Trophoblast cell (in vitro differentiated cells and primary cell): ENCODE results near the gene HMGB2. TPM values are rescaled to one million over a fixed set of nuclear protein-coding genes. Genes with fewer than 3 reads are reported as not detected.

Source experiments
- DNase-seq, 2 donors: peaks; one replicate each; pipeline ENCODE4 v3.0.0-alpha.2; 2016
- H2AFZ ChIP-seq: 2 replicates; pipeline ENCODE4 v1.6.1; 2013; ENCODE audit warnings: low read length, moderate library complexity, mild to moderate bottlenecking; ENCODE audit not compliant: insufficient read depth, poor library complexity
- H2AK5ac ChIP-seq: 2 replicates; pipeline ENCODE4 v1.6.1; 2013; ENCODE audit warnings: mild to moderate bottlenecking, low read length
- H2BK120ac ChIP-seq: 2 replicates; pipeline ENCODE4 v1.6.1; 2013; ENCODE audit warnings: low read length, mild to moderate bottlenecking, moderate library complexity; ENCODE audit not compliant: insufficient read depth, poor library complexity
- H2BK12ac ChIP-seq: 2 replicates; pipeline ENCODE4 v1.6.1; 2013; ENCODE audit warnings: mild to moderate bottlenecking, low read length, moderate library complexity
- H2BK5ac ChIP-seq: 2 replicates; pipeline ENCODE4 v1.6.1; 2013; ENCODE audit warnings: low read length, low read depth, moderate library complexity, mild to moderate bottlenecking; ENCODE audit not compliant: poor library complexity
- H3K14ac ChIP-seq: 2 replicates; pipeline ENCODE4 v1.6.1; 2013; ENCODE audit warnings: mild to moderate bottlenecking, low read length
- H3K18ac ChIP-seq: 2 replicates; pipeline ENCODE4 v1.6.1; 2013; ENCODE audit warnings: mild to moderate bottlenecking, low read length
- H3K23ac ChIP-seq: 2 replicates; pipeline ENCODE4 v1.6.1; 2013; ENCODE audit warnings: low read length
- H3K27ac ChIP-seq: 2 replicates; pipeline ENCODE4 v1.5.1; 2013; ENCODE audit warnings: low read depth, mild to moderate bottlenecking, inconsistent platforms, low read length, moderate library complexity
- H3K27me3 ChIP-seq: 2 replicates; pipeline ENCODE4 v1.6.1; 2013; ENCODE audit warnings: inconsistent platforms, mild to moderate bottlenecking, low read length, moderate library complexity; ENCODE audit not compliant: insufficient read depth
- H3K36me3 ChIP-seq, 2 experiments: 1 replicate in 1 of 2; 2 replicates in 1 of 2; pipeline ENCODE4 v1.6.1; 2013; ENCODE audit warnings: low read length in 2 of 2, mild to moderate bottlenecking in 2 of 2, moderate library complexity in 1 of 2; ENCODE audit not compliant: insufficient read depth in 2 of 2, control insufficient read depth in 1 of 2
- H3K4ac ChIP-seq: 2 replicates; pipeline ENCODE4 v1.6.1; 2013; ENCODE audit warnings: low read depth, mild to moderate bottlenecking, low read length, moderate library complexity
- H3K4me1 ChIP-seq, 2 experiments: 1 replicate in 1 of 2; 2 replicates in 1 of 2; pipeline ENCODE4 v1.6.1; 2013; ENCODE audit warnings: low read length in 2 of 2, mild to moderate bottlenecking in 2 of 2, moderate library complexity in 1 of 2; ENCODE audit not compliant: insufficient read depth in 2 of 2, control insufficient read depth in 1 of 2
- H3K4me2 ChIP-seq: 2 replicates; pipeline ENCODE4 v1.6.1; 2013; ENCODE audit warnings: inconsistent platforms, mild to moderate bottlenecking, low read length, moderate library complexity
- H3K4me3 ChIP-seq: 2 replicates; pipeline ENCODE4 v1.5.1; 2013; ENCODE audit warnings: mild to moderate bottlenecking, low read depth, low read length, inconsistent platforms
- H3K79me1 ChIP-seq: one replicate; pipeline ENCODE4 v1.6.1; 2013; ENCODE audit warnings: low read length
- H3K79me2 ChIP-seq: 2 replicates; pipeline ENCODE4 v1.6.1; 2013; ENCODE audit warnings: low read length, mild to moderate bottlenecking; ENCODE audit not compliant: control insufficient read depth, insufficient read depth, poor library complexity
- H3K9ac ChIP-seq: 2 replicates; pipeline ENCODE4 v1.6.1; 2013; ENCODE audit warnings: mild to moderate bottlenecking, low read length
- H3K9me3 ChIP-seq: 2 replicates; pipeline ENCODE4 v1.6.1; 2013; ENCODE audit warnings: low read depth, mild to moderate bottlenecking, control low read depth, inconsistent platforms, low read length; ENCODE audit not compliant: insufficient read depth
- H4K12ac ChIP-seq: 2 replicates; pipeline ENCODE4 v1.6.1; 2013; ENCODE audit warnings: low read depth, mild to moderate bottlenecking, low read length, moderate library complexity
- H4K8ac ChIP-seq: 2 replicates; pipeline ENCODE4 v1.6.1; 2013; ENCODE audit warnings: low read depth, mild to moderate bottlenecking, low read length, moderate library complexity
- H4K91ac ChIP-seq: one replicate; pipeline ENCODE4 v1.6.1; 2013; ENCODE audit warnings: low read depth, mild to moderate bottlenecking, low read length, moderate library complexity
- WGBS: extraction: QIAGEN DNeasy Blood & Tissue Kit; methylation state at CpG from one replicate; pipeline ENCODE4 v1.1.7; 2013; ENCODE audit warnings: missing lambda C conversion rate; ENCODE audit not compliant: insufficient read length, insufficient coverage; ENCODE audit errors: extremely low coverage; 5-methylcytosine and 5-hydroxymethylcytosine counted together
- polyA plus RNA-seq: library from polyadenylated mRNA; stranded (reverse); fragments of 200-250 nt; gene quantifications from 2 replicates; pipeline ENCODE4 v1.2.3, GENCODE V29; 2013

The HMGB2 gene
- 147 and 166 TPM in 2 replicates for polyA plus RNA-seq

GRCh38 chr4:173334085-173334890 lies at the start of gene HMGB2:
Gene HMGB2, minus strand, starts transcription at chr4:173334358. Its CDS starts 709 bp downstream, at chr4:173333649.
- peak within 1 kb of the TSS; percentile 90 for H3K9ac ChIP-seq
- no CpG with 5 or more reads among the region's 61 CpGs for WGBS
- no peaks in the 10 kb centered on the region for H3K4me1 ChIP-seq

GRCh38 chr4:173382349-173382748 lies 48.2 kb upstream of the HMGB2 start:
- Histone ChIP-seq H2BK12ac (no peak overlapping the region), H3K27me3 (no peaks in the 10 kb centered on the region), H2BK5ac (no peak overlapping the region), H3K9ac (no peak overlapping the region), H3K4me2 (no peak overlapping the region), H3K27ac (no peak overlapping the region), H3K4me3 (no peak overlapping the region), H2AK5ac (no peak overlapping the region), H3K18ac (no peak overlapping the region), H3K4ac (no peak overlapping the region), H2AFZ (no peak overlapping the region), H3K4me1 (no peaks in the 10 kb centered on the region), H2BK120ac (no peak overlapping the region), H4K8ac (no peak overlapping the region), H4K91ac (no peak overlapping the region), H3K79me2 (no peaks in the 10 kb centered on the region), H4K12ac (no peak overlapping the region), H3K36me3 (no peaks in the 10 kb centered on the region), H3K9me3 (no peaks in the 10 kb centered on the region), H3K14ac (no peak overlapping the region), H3K23ac (no peak overlapping the region), H3K79me1 (no peaks in the 10 kb centered on the region)
- WGBS = no CpG with 5 or more reads among the region's 4 CpGs
- DNase-seq = no peak

More at GRCh38 chr4:173334085-173334890, at the start of gene HMGB2:
- DNase-seq = peak; percentile 100
- no peak within 1 kb of the TSS for H3K23ac ChIP-seq
- peak within 1 kb of the TSS; percentile 94 for H2BK5ac ChIP-seq
- H3K27me3 ChIP-seq = no peaks in the 10 kb centered on the region
- peak within 1 kb of the TSS; percentile 99 for H3K4ac ChIP-seq
- H4K12ac ChIP-seq = peak within 1 kb of the TSS; percentile 99
- peak within 1 kb of the TSS; percentile 95 for H2BK120ac ChIP-seq
- peak within 1 kb of the TSS; percentile 94 for H4K91ac ChIP-seq
- H3K4me2 ChIP-seq = peak within 1 kb of the TSS; percentile 74
- no peaks in the 10 kb centered on the region for H3K9me3 ChIP-seq
- peak within 1 kb of the TSS; percentile 98 for H2AK5ac ChIP-seq
- peaks cover 4 to 5% of the 10 kb centered on the region in 2 experiments for H3K36me3 ChIP-seq
- H4K8ac ChIP-seq = peak within 1 kb of the TSS; percentile 96
- peak within 1 kb of the TSS; percentile 86 for H3K4me3 ChIP-seq
- H3K79me1 ChIP-seq = peaks cover 13% of the 10 kb centered on the region
- peak within 1 kb of the TSS; percentile 95 for H3K27ac ChIP-seq
- H2BK12ac ChIP-seq = no peak within 1 kb of the TSS
- H3K18ac ChIP-seq = peak within 1 kb of the TSS; percentile 98
- H3K14ac ChIP-seq = peak within 1 kb of the TSS; percentile 99
- H2AFZ ChIP-seq = peak within 1 kb of the TSS; percentile 97
- H3K79me2 ChIP-seq = peaks cover 9% of the 10 kb centered on the region

GRCh38 chr4:173381610-173382009 lies 47.5 kb upstream of the HMGB2 start:
- no peak overlapping the region for H4K12ac ChIP-seq
- no peak overlapping the region for H2BK12ac ChIP-seq
- H3K79me1 ChIP-seq = no peaks in the 10 kb centered on the region
- H3K36me3 ChIP-seq = no peaks in the 10 kb centered on the region
- H2BK120ac ChIP-seq = no peak overlapping the region
- no peak overlapping the region for H3K4me2 ChIP-seq
- H4K8ac ChIP-seq = no peak overlapping the region
- no peak for DNase-seq
- no peaks in the 10 kb centered on the region for H3K9me3 ChIP-seq
- H2AFZ ChIP-seq = no peak overlapping the region
- WGBS = no CpG with 5 or more reads among the region's 1 CpG
- H3K79me2 ChIP-seq = no peaks in the 10 kb centered on the region
- H3K9ac ChIP-seq = no peak overlapping the region
- H3K23ac ChIP-seq = no peak overlapping the region
- no peak overlapping the region for H4K91ac ChIP-seq
- no peak overlapping the region for H3K27ac ChIP-seq
- no peak overlapping the region for H3K14ac ChIP-seq
- no peak overlapping the region for H3K4ac ChIP-seq
- H3K4me3 ChIP-seq = no peak overlapping the region
- H3K18ac ChIP-seq = no peak overlapping the region
- no peak overlapping the region for H2AK5ac ChIP-seq
- no peaks in the 10 kb centered on the region for H3K27me3 ChIP-seq
- H2BK5ac ChIP-seq = no peak overlapping the region
- no peaks in the 10 kb centered on the region for H3K4me1 ChIP-seq

GRCh38 chr4:173380987-173381386 lies 46.8 kb upstream of the HMGB2 start:
- no peak overlapping the region for H3K4ac ChIP-seq
- H2AFZ ChIP-seq = no peak overlapping the region
- H3K14ac ChIP-seq = no peak overlapping the region
- H3K36me3 ChIP-seq = no peaks in the 10 kb centered on the region
- no peak overlapping the region for H4K8ac ChIP-seq
- no peak overlapping the region for H2AK5ac ChIP-seq
- H4K91ac ChIP-seq = no peak overlapping the region
- no peak overlapping the region for H3K27ac ChIP-seq
- H3K23ac ChIP-seq = no peak overlapping the region
- no peak overlapping the region for H2BK120ac ChIP-seq
- no peak overlapping the region for H3K9ac ChIP-seq
- no peak overlapping the region for H3K4me3 ChIP-seq
- H4K12ac ChIP-seq = no peak overlapping the region
- H3K9me3 ChIP-seq = no peaks in the 10 kb centered on the region
- H3K4me1 ChIP-seq = no peaks in the 10 kb centered on the region
- no peak overlapping the region for H3K18ac ChIP-seq
- no peaks in the 10 kb centered on the region for H3K79me1 ChIP-seq
- no peak overlapping the region for H2BK12ac ChIP-seq
- DNase-seq = no peak
- no peaks in the 10 kb centered on the region for H3K79me2 ChIP-seq
- H2BK5ac ChIP-seq = no peak overlapping the region
- no peak overlapping the region for H3K4me2 ChIP-seq
- no peaks in the 10 kb centered on the region for H3K27me3 ChIP-seq
